ENCODE results near the gene FRZB.
"Not testable (repeated sequence)": the region's sequence is repeated elsewhere in the genome, so short reads cannot be mapped to it uniquely, and the experiment has no call there.

FRZB gene

GRCh38 chr2:182866461-182867406, at the start of gene FRZB:
Gene FRZB (minus strand): TSS chr2:182866637. CDS start chr2:182866552, 85 bp downstream.
- in situ Hi-C loops (cut with MboI; ENCODE audit: low sequenced_read_pairs) = no loop called here

GRCh38 chr2:182915369-182916326, 49.2 kb upstream of the FRZB start:
- in situ Hi-C loops (cut with MboI; ENCODE audit: low sequenced_read_pairs) = no loop called here

DNA sequence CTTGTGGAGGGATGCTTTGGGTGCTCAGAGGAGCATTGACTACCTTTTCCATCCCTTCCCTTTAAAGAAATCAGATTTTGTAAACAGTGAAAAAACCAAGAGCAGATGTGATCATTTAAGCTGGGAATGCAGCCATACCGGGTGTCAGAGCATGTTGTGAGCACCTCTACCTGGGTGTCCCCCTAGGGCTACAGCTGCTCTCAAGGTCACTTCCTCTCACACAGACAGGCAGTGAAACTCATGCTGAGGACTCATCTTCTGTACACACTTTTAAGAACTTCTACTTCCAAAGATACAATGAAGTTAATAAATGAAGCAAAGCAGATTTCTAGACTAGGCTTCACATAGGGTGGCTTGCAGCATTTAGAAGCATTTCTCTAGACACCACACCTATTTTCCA, 48.4 kb upstream of the FRZB start:
- in situ Hi-C loops (cut with MboI; ENCODE audit: low sequenced_read_pairs) = no loop called here

DNA sequence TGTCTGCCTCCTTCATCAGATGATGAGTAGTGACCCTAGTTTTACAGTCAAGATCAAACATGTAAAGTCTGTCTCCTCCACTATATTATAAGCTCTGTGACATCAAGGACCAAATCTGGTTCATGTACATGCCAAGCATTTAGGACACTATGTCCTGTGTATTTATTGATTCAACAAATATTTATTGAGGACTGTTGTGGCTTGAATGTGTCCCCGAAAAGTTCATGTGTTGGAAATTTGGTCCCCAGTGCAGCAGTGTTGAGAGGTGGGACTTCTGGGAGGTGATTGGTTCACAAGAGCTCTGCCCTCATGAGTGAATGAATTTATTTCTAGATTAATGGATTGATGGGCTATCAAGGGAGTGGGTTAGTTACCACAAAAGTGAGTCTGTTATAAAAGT, 46.6 kb upstream of the FRZB start:
- in situ Hi-C loops (cut with MboI; ENCODE audit: low sequenced_read_pairs) = no loop called here

- in situ Hi-C loops (cut with MboI; ENCODE audit: low sequenced_read_pairs) = no loop called here
These were observed 46.1 kb upstream of the FRZB start for GRCh38 chr2:182912518-182912915.

DNA sequence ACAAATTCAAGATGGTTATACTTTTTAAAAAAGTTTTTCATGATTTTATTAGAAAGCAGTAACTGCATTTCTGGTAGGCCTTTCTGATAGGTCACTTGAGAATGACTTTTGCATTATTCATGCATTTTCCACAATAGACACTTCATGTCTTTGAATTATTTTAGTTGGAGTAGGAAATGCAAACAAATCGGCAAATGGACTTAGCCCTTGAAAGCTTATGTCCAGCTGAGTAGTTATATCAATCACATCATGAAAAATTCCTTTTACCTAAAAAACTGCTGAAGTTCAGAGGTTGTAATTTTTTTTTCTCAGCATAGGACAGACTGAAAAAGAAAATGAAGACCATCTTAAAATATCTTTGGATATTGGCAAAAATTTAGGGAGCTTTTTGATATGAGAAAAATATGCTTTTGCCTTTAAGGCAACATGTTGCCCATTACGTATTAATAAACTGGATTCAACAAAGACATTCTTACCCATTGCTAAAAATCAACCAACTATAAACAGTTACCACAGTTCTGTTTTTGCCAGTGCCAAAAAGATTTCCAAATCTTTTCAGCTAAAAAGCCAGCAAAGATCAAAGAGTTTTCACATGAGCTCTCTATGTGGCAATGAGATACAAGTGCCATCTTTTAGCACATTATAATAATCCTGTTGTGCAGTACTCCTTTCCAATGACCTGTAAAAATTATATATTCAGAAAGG, 45.5 kb upstream of the FRZB start:
- in situ Hi-C loops (cut with MboI; ENCODE audit: low sequenced_read_pairs) = no loop called here

DNA sequence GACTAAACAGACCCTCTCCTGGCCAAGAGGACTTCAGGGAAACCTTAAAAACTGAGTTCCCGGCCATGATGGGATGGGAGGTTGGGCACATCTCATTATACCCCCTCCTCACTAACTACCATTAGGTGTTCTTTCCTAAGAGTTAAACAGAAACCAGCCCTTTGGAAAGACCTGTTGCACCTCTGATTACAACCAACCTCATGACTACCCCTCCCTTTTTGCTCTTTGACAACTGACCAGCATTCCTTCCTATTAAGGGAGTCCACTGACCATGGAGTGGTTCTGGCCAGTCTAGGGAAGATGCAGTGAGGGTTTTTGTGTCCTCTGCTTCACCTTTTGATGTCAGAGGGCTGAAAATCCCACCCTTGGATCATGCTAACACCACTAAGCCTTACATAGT, 44.5 kb upstream of the FRZB start:
- in situ Hi-C loops (cut with MboI; ENCODE audit: low sequenced_read_pairs) = no loop called here

- in situ Hi-C loops (cut with MboI; ENCODE audit: low sequenced_read_pairs) = no loop called here
These were observed 40.8 kb upstream of the FRZB start for GRCh38 chr2:182907081-182907830.

DNA sequence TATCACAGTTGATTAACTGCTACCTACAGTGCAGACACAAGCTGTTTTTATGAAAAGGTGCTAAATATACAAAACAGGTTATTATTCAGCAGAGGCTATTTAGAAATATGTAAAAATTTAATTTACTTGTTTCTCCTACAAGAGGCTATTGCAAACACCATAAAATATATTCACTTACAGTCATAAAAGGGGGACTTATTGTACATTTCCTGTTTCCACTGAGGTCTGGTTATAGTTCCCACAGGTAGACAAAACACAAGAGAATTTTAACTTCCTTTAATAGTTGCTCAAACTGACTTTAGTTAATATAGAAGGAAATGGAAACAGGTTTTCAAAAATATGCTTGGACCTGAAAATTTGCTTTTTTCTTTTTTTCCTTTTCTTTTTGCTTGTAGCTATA, 40.0 kb upstream of the FRZB start:
- in situ Hi-C loops (cut with MboI; ENCODE audit: low sequenced_read_pairs) = no loop called here

DNA sequence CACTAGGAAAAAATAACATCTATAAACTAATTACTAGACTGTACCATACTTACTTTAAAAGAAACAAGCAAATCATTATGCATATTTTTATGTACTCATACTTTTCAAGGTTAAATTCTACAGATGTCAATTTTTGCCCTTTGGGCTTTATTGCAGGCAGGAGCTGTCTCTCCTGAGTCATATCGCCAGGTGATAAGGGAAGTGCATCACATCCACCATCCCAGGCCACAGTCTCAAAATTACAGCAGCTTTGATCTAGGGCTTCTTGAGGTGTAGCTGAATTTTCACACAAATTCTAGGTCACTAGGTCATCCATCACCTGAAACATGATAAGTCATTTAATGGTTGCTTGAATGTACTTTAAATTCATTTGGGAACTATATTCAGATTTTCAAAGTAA, 38.4 kb upstream of the FRZB start:
- in situ Hi-C loops (cut with MboI; ENCODE audit: low sequenced_read_pairs) = no loop called here

DNA sequence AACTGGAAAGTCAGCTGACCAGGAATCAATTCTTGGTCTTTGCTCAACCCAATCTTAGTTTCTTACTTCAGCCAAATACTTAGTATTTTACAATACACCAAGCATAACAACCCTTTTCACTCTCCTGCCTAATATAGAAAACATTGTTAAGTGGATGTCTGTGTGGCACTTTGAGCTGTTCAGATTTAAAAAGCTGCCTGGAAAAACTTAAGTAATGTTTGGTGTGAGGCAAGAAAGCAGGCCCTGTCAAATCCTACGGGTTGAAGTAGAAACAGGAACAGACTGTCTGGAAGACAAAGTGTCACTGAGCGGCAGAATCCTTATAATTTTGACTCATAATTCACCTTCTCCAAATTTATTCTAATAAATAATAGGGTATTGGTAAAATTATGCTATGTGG, 37.1 kb upstream of the FRZB start:
- in situ Hi-C loops (cut with MboI; ENCODE audit: low sequenced_read_pairs) = no loop called here

GRCh38 chr2:182901748-182902147, 35.3 kb upstream of the FRZB start:
- in situ Hi-C loops (cut with MboI; ENCODE audit: low sequenced_read_pairs) = no loop called here

DNA sequence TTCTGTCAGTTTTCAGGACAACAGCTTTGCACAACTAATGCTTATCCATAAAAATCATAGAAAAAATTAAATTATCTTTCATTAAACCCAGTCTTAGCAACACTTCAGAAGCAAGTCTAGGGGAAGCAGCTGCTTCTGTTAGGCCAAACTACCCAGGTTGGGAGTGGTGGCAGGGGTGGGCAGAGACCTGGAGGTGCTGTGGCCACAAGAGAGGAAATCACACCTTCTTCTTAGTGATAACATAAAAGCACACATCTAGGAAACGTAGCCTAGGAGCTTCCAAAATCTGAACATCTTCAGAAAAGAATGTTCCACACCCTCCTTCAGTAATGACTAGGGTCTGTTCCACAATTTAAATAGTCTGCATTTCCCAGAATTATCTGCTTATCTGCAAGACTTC, 32.3 kb upstream of the FRZB start:
- in situ Hi-C loops (cut with MboI; ENCODE audit: low sequenced_read_pairs) = no loop called here

- in situ Hi-C loops (cut with MboI; ENCODE audit: low sequenced_read_pairs) = no loop called here
These were observed 30.7 kb upstream of the FRZB start for GRCh38 chr2:182897137-182897536.

GRCh38 chr2:182895798-182896197, 29.4 kb upstream of the FRZB start:
- in situ Hi-C loops (cut with MboI; ENCODE audit: low sequenced_read_pairs) = no loop called here

- in situ Hi-C loops (cut with MboI; ENCODE audit: low sequenced_read_pairs) = no loop called here
These were observed 28.7 kb upstream of the FRZB start for GRCh38 chr2:182895169-182895568.

- in situ Hi-C loops (cut with MboI; ENCODE audit: low sequenced_read_pairs) = no loop called here
These were observed 27.7 kb upstream of the FRZB start for GRCh38 chr2:182894174-182894573.

- in situ Hi-C loops (cut with MboI; ENCODE audit: low sequenced_read_pairs) = no loop called here
These were observed 27.2 kb upstream of the FRZB start for GRCh38 chr2:182893666-182894065.

- in situ Hi-C loops (cut with MboI; ENCODE audit: low sequenced_read_pairs) = not testable (repeated sequence)
These were observed 26.6 kb upstream of the FRZB start for GRCh38 chr2:182893035-182893434.

DNA sequence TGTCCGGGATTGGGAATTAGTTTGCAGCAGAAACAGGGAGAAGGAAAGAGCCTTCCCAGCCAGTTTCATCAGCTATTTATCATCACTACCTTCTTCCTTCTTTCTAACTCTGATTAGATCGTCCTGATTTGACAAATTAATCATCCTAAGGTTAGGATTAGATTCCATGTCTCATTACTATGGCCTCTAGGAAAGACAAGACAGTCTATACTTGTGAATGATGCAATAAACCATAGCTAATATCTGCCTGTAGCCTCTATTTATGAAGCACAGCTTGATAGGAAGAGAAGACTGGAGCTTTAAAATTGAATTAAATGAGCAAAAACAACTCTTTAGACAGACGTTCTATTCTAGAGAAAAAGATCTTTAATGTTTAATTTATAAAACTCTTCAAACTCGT, 25.2 kb upstream of the FRZB start:
- in situ Hi-C loops (cut with MboI; ENCODE audit: low sequenced_read_pairs) = no loop called here

Data from HL-60/S4 treated with phorbol 12-myristate 13-acetate at 8.2 ng/mL for 4 days and 3 days (cell line).